SU-DHL-6 (cell line): ENCODE data around the gene RBP5.

Experiments
- H2AFZ ChIP-seq: fragments of 200-600 bp; sonication (generic); 2 replicates; pipeline ENCODE4 v1.6.1; 2014; ENCODE audit warnings: low read depth, mild to moderate bottlenecking, moderate library complexity, mixed read lengths, antibody characterized with exemption, low read length; ENCODE audit not compliant: severe bottlenecking
- H3F3A ChIP-seq: fragments of 200-600 bp; shearing (Covaris generic); 2 replicates; pipeline ENCODE4 v1.6.0; 2016; ENCODE audit warnings: antibody characterized with exemption, mild to moderate bottlenecking; ENCODE audit not compliant: insufficient read depth
- H3K27ac ChIP-seq: fragments of 200-600 bp; sonication (generic); 2 replicates; pipeline ENCODE4 v1.5.1; 2016; ENCODE audit warnings: low read depth, mild to moderate bottlenecking, low read length, moderate library complexity, mixed read lengths
- H3K27me3 ChIP-seq: fragments of 200-600 bp; sonication (generic), shearing (Covaris generic); 2 replicates; pipeline ENCODE4 v1.6.0; 2014; ENCODE audit warnings: mild to moderate bottlenecking, low read length
- H3K36me3 ChIP-seq: fragments of 200-600 bp; sonication (generic); 2 replicates; pipeline ENCODE4 v1.6.1; 2014; ENCODE audit warnings: mild to moderate bottlenecking, low read length, mixed read lengths
- H3K4me2 ChIP-seq: fragments of 300-600, 200-600 bp; shearing (Covaris generic), sonication (generic); 2 replicates; pipeline ENCODE4 v1.6.0; 2014; ENCODE audit warnings: low read length, low read depth, mild to moderate bottlenecking; ENCODE audit not compliant: poor library complexity, severe bottlenecking
- H3K4me3 ChIP-seq: fragments of 200-600 bp; sonication (generic); 2 replicates; pipeline ENCODE4 v1.5.1; 2014; ENCODE audit warnings: antibody characterized with exemption, low read length, mild to moderate bottlenecking, mixed read lengths; ENCODE audit not compliant: insufficient read depth, poor library complexity, severe bottlenecking
- H3K79me2 ChIP-seq: fragments of 200-600 bp; sonication (generic); 2 replicates; pipeline ENCODE4 v1.6.1; 2014; ENCODE audit warnings: mild to moderate bottlenecking, low read length, moderate library complexity; ENCODE audit not compliant: insufficient read depth
- H3K9ac ChIP-seq: fragments of 200-600 bp; sonication (generic); 2 replicates; pipeline ENCODE4 v1.7.0; 2014; ENCODE audit warnings: mild to moderate bottlenecking, low read length
- H3K9me2 ChIP-seq: fragments of 200-600 bp; sonication (generic); replicated peaks from 2 replicates; pipeline ENCODE4 v1.6.1; 2014; ENCODE audit warnings: low read length; ENCODE audit not compliant: insufficient read depth
- H3K9me3 ChIP-seq: fragments of 200-600 bp; sonication (generic); 2 replicates; pipeline ENCODE4 v1.6.1; 2014; ENCODE audit warnings: low read length, mixed read lengths; ENCODE audit not compliant: insufficient read depth
- H4K20me1 ChIP-seq: fragments of 200-600 bp; sonication (generic); 2 replicates; pipeline ENCODE4 v1.6.1; 2014; ENCODE audit warnings: low read depth, mild to moderate bottlenecking, antibody characterized with exemption, low read length, moderate library complexity, mixed read lengths
- EZH2phosphoT487 ChIP-seq: fragments of 200-600 bp; sonication (generic), shearing (Covaris generic); conservative IDR thresholded peaks from 2 replicates; pipeline ENCODE4 v1.6.1; 2018; ENCODE audit warnings: mild to moderate bottlenecking, antibody characterized with exemption, low read length, moderate library complexity, mixed read lengths
- TF ChIP-seq, protein P1 (sequence below): fragments of 200-600 bp; sonication (generic); IDR thresholded peaks from one replicate; pipeline ENCODE4 v1.5.1; 2017; ENCODE audit warnings: antibody characterized with exemption, mild to moderate bottlenecking, low read length, moderate library complexity; ENCODE audit not compliant: insufficient read depth, poor library complexity, severe bottlenecking

The RBP5 gene

DNA sequence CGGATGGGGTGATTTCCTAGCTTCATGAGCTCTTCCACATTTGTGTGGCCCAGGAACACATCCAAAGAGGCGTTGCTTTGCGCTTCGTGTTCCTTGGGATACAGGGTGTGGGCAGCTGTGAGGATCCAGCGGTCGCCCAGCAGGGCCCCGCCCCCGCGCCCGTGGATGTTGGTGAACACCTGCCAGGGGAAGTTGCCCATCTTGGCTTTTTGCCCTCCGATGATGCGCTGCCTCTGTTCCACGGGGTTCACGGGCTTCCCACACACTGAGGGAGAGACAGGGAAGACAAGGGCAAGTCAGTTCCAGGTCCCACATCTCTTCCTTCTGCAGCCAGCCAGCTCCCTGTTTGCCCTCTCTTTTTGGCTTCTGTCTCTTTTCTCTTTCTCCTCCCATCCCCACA is 47.7 kb downstream of the RBP5 start:
- TF ChIP-seq, protein P1, sequence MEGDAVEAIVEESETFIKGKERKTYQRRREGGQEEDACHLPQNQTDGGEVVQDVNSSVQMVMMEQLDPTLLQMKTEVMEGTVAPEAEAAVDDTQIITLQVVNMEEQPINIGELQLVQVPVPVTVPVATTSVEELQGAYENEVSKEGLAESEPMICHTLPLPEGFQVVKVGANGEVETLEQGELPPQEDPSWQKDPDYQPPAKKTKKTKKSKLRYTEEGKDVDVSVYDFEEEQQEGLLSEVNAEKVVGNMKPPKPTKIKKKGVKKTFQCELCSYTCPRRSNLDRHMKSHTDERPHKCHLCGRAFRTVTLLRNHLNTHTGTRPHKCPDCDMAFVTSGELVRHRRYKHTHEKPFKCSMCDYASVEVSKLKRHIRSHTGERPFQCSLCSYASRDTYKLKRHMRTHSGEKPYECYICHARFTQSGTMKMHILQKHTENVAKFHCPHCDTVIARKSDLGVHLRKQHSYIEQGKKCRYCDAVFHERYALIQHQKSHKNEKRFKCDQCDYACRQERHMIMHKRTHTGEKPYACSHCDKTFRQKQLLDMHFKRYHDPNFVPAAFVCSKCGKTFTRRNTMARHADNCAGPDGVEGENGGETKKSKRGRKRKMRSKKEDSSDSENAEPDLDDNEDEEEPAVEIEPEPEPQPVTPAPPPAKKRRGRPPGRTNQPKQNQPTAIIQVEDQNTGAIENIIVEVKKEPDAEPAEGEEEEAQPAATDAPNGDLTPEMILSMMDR, result no peak
- no peak for TF ChIP-seq EZH2phosphoT487
- Histone ChIP-seq H2AFZ (no peak overlapping the region), H4K20me1 (no peaks in the 10 kb centered on the region), H3K27me3 (no peaks in the 10 kb centered on the region), H3K9me3 (peaks cover 8% of the 10 kb centered on the region; the same call in 1 of the 2 replicates), H3K4me3 (no peak overlapping the region), H3K27ac (no peak overlapping the region), H3K9me2 (no peaks in the 10 kb centered on the region), H3K36me3 (no peaks in the 10 kb centered on the region), H3K9ac (no peak overlapping the region), H3K79me2 (no peaks in the 10 kb centered on the region), H3F3A (no peaks in the 10 kb centered on the region), H3K4me2 (no peak overlapping the region)

DNA sequence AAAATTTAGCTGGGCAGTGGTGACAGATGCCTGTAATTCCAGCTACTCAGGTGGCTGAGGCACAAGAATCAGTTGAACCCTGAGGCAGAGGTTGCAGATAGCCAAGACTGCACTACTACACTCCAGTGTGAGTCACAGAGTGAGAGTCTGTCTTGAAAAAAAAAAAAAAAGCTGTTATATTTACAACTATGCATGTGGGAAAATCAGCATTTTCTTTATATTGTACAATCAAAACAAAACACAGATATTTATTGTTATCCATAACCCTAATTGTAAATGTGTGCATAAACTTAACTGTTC is 48.9 kb downstream of the RBP5 start:
- Histone ChIP-seq H4K20me1 (no peaks in the 10 kb centered on the region), H3K9me3 (peaks cover 3% of the 10 kb centered on the region; the same call in 1 of the 2 replicates), H2AFZ (no peak overlapping the region), H3K9ac (no peak overlapping the region), H3K27me3 (no peaks in the 10 kb centered on the region), H3K4me3 (no peak overlapping the region), H3K27ac (no peak overlapping the region), H3F3A (no peaks in the 10 kb centered on the region), H3K9me2 (no peaks in the 10 kb centered on the region), H3K79me2 (no peaks in the 10 kb centered on the region), H3K36me3 (no peaks in the 10 kb centered on the region), H3K4me2 (no peak overlapping the region)
- no peak for TF ChIP-seq EZH2phosphoT487
- TF ChIP-seq, protein P1, result no peak

DNA sequence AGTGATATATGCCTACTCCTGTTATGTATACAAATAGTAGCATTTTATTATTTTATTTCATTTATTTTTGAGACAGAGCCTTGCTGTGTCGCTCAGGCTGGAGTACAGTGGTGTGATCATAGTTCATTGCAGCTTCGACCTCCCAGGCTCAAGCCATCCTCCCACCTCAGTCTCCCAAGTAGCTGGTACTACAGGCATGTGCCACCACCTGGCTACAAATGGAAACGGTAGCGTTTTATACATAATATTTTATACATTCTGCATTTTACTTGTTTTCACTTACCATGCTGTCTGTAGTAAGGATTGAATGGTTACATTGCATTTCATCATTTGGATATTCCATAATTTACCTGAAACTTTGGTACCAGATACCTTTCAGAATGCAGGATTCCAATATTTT is 50.5 kb downstream of the RBP5 start:
- Histone ChIP-seq H3K79me2 (no peaks in the 10 kb centered on the region), H3F3A (no peaks in the 10 kb centered on the region), H4K20me1 (no peaks in the 10 kb centered on the region), H3K4me2 (no peak overlapping the region), H3K4me3 (no peak overlapping the region), H3K27ac (no peak overlapping the region), H3K27me3 (no peaks in the 10 kb centered on the region), H3K36me3 (no peaks in the 10 kb centered on the region), H2AFZ (no peak overlapping the region), H3K9me2 (no peaks in the 10 kb centered on the region), H3K9me3 (0 out of 2 replicates have a peak, but pooled peaks cover 1% of the 10 kb centered on the region), H3K9ac (no peak overlapping the region)
- TF ChIP-seq, protein P1, result peak; percentile 8
- TF ChIP-seq EZH2phosphoT487, result no peak

DNA sequence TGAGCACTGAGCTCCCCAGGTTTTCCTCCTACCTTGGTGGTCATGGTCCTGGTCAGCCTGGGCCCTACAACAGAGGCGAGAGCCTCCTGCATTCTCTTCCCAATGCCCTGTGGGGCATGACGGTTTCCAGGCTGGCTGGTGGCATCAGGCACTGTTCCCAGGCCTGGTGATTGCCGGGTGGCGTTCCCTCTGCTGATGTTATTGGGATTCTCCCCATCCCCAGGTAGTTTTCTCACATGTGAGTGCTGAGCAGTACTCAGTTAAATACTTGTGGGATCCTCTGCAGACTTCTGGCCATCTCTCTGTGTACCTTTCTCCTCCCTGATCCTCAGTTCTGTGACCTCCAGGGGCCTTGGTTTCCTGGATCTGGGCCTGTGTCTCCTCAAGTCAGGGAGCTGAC is 52.2 kb downstream of the RBP5 start:
- TF ChIP-seq, protein P1, result no peak
- no peak for TF ChIP-seq EZH2phosphoT487
- H3K27me3 ChIP-seq, result no peaks in the 10 kb centered on the region
- H4K20me1 ChIP-seq, result no peaks in the 10 kb centered on the region
- no peak overlapping the region for H3K4me2 ChIP-seq
- H3K4me3 ChIP-seq, result no peak overlapping the region
- no peaks in the 10 kb centered on the region for H3K36me3 ChIP-seq
- no peaks in the 10 kb centered on the region for H3K79me2 ChIP-seq
- H3K27ac ChIP-seq, result no peak overlapping the region
- H3K9ac ChIP-seq, result no peak overlapping the region
- no peaks in the 10 kb centered on the region for H3K9me3 ChIP-seq
- H3K9me2 ChIP-seq, result no peaks in the 10 kb centered on the region
- no peak overlapping the region for H2AFZ ChIP-seq
- H3F3A ChIP-seq, result no peaks in the 10 kb centered on the region
